SK-N-MC (cell line): ENCODE measurements around the gene OR13J1.

Experiments
- DNase-seq: peaks from one replicate; pipeline ENCODE4 v3.0.0-alpha.2; 2011; ENCODE audit warnings: low read depth, low spot score
- H3K27ac ChIP-seq: fragments of 200-600 bp; sonication (generic); 2 replicates; pipeline ENCODE4 v1.5.1; 2016; ENCODE audit warnings: mixed run types
- H3K36me3 ChIP-seq: fragments of 200-600 bp; sonication (generic); 2 replicates; pipeline ENCODE4 v1.6.1; 2017; ENCODE audit warnings: antibody characterized with exemption, low read length, mixed read lengths; ENCODE audit not compliant: insufficient read depth
- H3K4me3 ChIP-seq: fragments of 200-600 bp; sonication (generic); 2 replicates; pipeline ENCODE4 v1.5.1; 2016
- H3K9ac ChIP-seq: fragments of 200-600 bp; sonication (generic); 2 replicates; pipeline ENCODE4 v1.8.0; 2017; ENCODE audit warnings: mixed run types, mixed read lengths; ENCODE audit not compliant: insufficient read length
- H3K9me3 ChIP-seq: fragments of 200-600 bp; sonication (generic); 2 replicates; pipeline ENCODE4 v1.6.1; 2017; ENCODE audit warnings: low read depth, mild to moderate bottlenecking, antibody characterized with exemption, low read length, moderate library complexity, mixed read lengths
- EZH2 ChIP-seq: fragments of 200-600 bp; sonication (generic); IDR thresholded peaks from one replicate; pipeline ENCODE4 v1.6.1; 2017; ENCODE audit warnings: antibody characterized with exemption
- FOXP2 ChIP-seq: optimal IDR thresholded peaks from 2 replicates; pipeline ENCODE3; 2011; ENCODE audit warnings: mild to moderate bottlenecking, moderate library complexity; ENCODE audit not compliant: insufficient read depth; ENCODE audit errors: extremely low read length, control extremely low read depth
- POLR2AphosphoS5 ChIP-seq: IDR thresholded peaks from 2 replicates; pipeline ENCODE4 v1.6.1; 2012; ENCODE audit warnings: mild to moderate bottlenecking, low read depth, low read length, borderline replicate concordance

The OR13J1 gene

GRCh38 chr9:35834260-35835215, 35.7 kb downstream of the OR13J1 start:
- no peaks in the 10 kb centered on the region for H3K9me3 ChIP-seq
- DNase-seq: no peak
- TF ChIP-seq EZH2 (no peak), POLR2AphosphoS5 (no peak), FOXP2 (no peak)
- H3K9ac ChIP-seq: no peak overlapping the region
- no peak overlapping the region for H3K27ac ChIP-seq
- no peaks in the 10 kb centered on the region for H3K36me3 ChIP-seq
- H3K4me3 ChIP-seq: no peak overlapping the region

GRCh38 chr9:35832814-35833213, 37.4 kb downstream of the OR13J1 start:
- H3K36me3 ChIP-seq: no peaks in the 10 kb centered on the region
- no peak overlapping the region for H3K4me3 ChIP-seq
- no peak overlapping the region for H3K27ac ChIP-seq
- no peak for TF ChIP-seq FOXP2
- TF ChIP-seq POLR2AphosphoS5: no peak
- TF ChIP-seq EZH2: no peak
- no peak overlapping the region for H3K9ac ChIP-seq
- no peaks in the 10 kb centered on the region for H3K9me3 ChIP-seq
- DNase-seq: no peak

GRCh38 chr9:35831040-35831439, 39.2 kb downstream of the OR13J1 start:
- no peak for DNase-seq
- H3K4me3 ChIP-seq: no peak overlapping the region
- no peak overlapping the region for H3K9ac ChIP-seq
- no peaks in the 10 kb centered on the region for H3K9me3 ChIP-seq
- H3K36me3 ChIP-seq: no peaks in the 10 kb centered on the region
- no peak for TF ChIP-seq EZH2
- no peak for TF ChIP-seq POLR2AphosphoS5
- no peak for TF ChIP-seq FOXP2
- H3K27ac ChIP-seq: no peak overlapping the region

GRCh38 chr9:35829764-35830096, 40.5 kb downstream of the OR13J1 start:
- Histone ChIP-seq H3K4me3 (peak overlapping the region; percentile 84), H3K27ac (no peak overlapping the region), H3K36me3 (no peaks in the 10 kb centered on the region), H3K9ac (peak overlapping the region; percentile 79), H3K9me3 (no peaks in the 10 kb centered on the region)
- TF ChIP-seq POLR2AphosphoS5: no peak
- no peak for TF ChIP-seq FOXP2
- DNase-seq: no peak

GRCh38 chr9:35829084-35829763, 41.0 kb downstream of the OR13J1 start, which contains the start of gene TMEM8B:
TSS of gene TMEM8B (plus strand) at chr9:35829228. CDS start at chr9:35829448, 220 bp downstream.
- Histone ChIP-seq H3K36me3 (no peaks in the 10 kb centered on the region), H3K9ac (peak within 1 kb of the TSS; percentile 79), H3K4me3 (peak within 1 kb of the TSS; percentile 84), H3K27ac (no peak within 1 kb of the TSS), H3K9me3 (no peaks in the 10 kb centered on the region)
- TF ChIP-seq EZH2 (no peak), FOXP2 (no peak), POLR2AphosphoS5 (0 out of 2 replicates have a peak, but pooled peaks have one; percentile 19)
- DNase-seq: no peak

- H3K9ac ChIP-seq: peak within 1 kb of the TSS; percentile 79
- no peaks in the 10 kb centered on the region for H3K9me3 ChIP-seq
- TF ChIP-seq EZH2 (no peak), POLR2AphosphoS5 (no peak), FOXP2 (no peak)
- DNase-seq: no peak
- no peak within 1 kb of the TSS for H3K27ac ChIP-seq
- H3K4me3 ChIP-seq: peak within 1 kb of the TSS; percentile 84
- H3K36me3 ChIP-seq: no peaks in the 10 kb centered on the region
These were observed 41.5 kb downstream of the OR13J1 start, which contains the start of gene FAM221B for GRCh38 chr9:35828716-35829083. TSS of gene FAM221B (minus strand) at chr9:35828732. CDS start at chr9:35826161, 2,571 bp downstream.

GRCh38 chr9:35827486-35827885, 42.7 kb downstream of the OR13J1 start:
- Histone ChIP-seq H3K9me3 (no peaks in the 10 kb centered on the region), H3K36me3 (no peaks in the 10 kb centered on the region), H3K9ac (no peak overlapping the region), H3K4me3 (no peak overlapping the region), H3K27ac (no peak overlapping the region)
- no peak for TF ChIP-seq POLR2AphosphoS5
- TF ChIP-seq EZH2: no peak
- TF ChIP-seq FOXP2: no peak
- no peak for DNase-seq

- no peak for DNase-seq
- no peak overlapping the region for H3K27ac ChIP-seq
These were observed 44.0 kb downstream of the OR13J1 start for GRCh38 chr9:35826071-35826701.

More at GRCh38 chr9:35826071-35826701, 44.0 kb downstream of the OR13J1 start:
- H3K4me3 ChIP-seq: no peak overlapping the region
- no peak overlapping the region for H3K9ac ChIP-seq
- H3K36me3 ChIP-seq: no peaks in the 10 kb centered on the region
- no peak for TF ChIP-seq POLR2AphosphoS5
- no peak for TF ChIP-seq FOXP2
- no peak for TF ChIP-seq EZH2
- no peaks in the 10 kb centered on the region for H3K9me3 ChIP-seq
